Natural killer cell (primary cell): ENCODE data around the gene RIPOR2. TPM values are rescaled to one million over a fixed set of nuclear protein-coding genes. Genes with fewer than 3 reads are reported as not detected.

ENCODE experiments used
- ATAC-seq, 3 donors: fragments of 150-1000 bp in 2 of 3; fragments of 200-7000 bp in 1 of 3; cut with Tn5 transposase; 1 replicate in 1 of 3; 2 replicates in 2 of 3; pipeline ENCODE4 v1.10.0; 2021; ENCODE audit warnings: mild to moderate bottlenecking in 2 of 3, moderate library complexity in 2 of 3
- DNase-seq, 2 donors: peaks; one replicate each; pipeline versions ENCODE4 v3.0.0 to v3.0.0-alpha.2; 2013 to 2021; ENCODE audit warnings: mixed read lengths in 1 of 2
- H3K27ac ChIP-seq: one replicate; pipeline ENCODE4 v1.5.1; 2013; ENCODE audit warnings: mild to moderate bottlenecking, low read length
- H3K27me3 ChIP-seq: one replicate; pipeline ENCODE4 v1.6.1; 2013; ENCODE audit warnings: low read length; ENCODE audit not compliant: control insufficient read depth, insufficient read depth
- H3K36me3 ChIP-seq: one replicate; pipeline ENCODE4 v1.6.1; 2013; ENCODE audit warnings: low read length; ENCODE audit not compliant: control insufficient read depth, insufficient read depth
- H3K4me1 ChIP-seq: one replicate; pipeline ENCODE4 v1.6.1; 2013; ENCODE audit warnings: low read length; ENCODE audit not compliant: control insufficient read depth, insufficient read depth
- H3K4me3 ChIP-seq: one replicate; pipeline ENCODE4 v1.5.1; 2013; ENCODE audit warnings: low read length
- H3K9me3 ChIP-seq: one replicate; pipeline ENCODE4 v1.6.1; 2013; ENCODE audit warnings: low read length; ENCODE audit not compliant: control insufficient read depth, insufficient read depth
- H3K27ac Mint-ChIP-seq, 2 donors: one replicate each; pipeline ENCODE4 v1.8.0; 2022; ENCODE audit warnings: mild to moderate bottlenecking in 2 of 2, mixed read lengths in 2 of 2, moderate library complexity in 1 of 2
- H3K27me3 Mint-ChIP-seq, 2 donors: one replicate each; pipeline ENCODE4 v1.8.0; 2022; ENCODE audit warnings: low read depth in 2 of 2, mixed read lengths in 2 of 2
- H3K36me3 Mint-ChIP-seq: one replicate; pipeline ENCODE4 v1.8.0; 2022; ENCODE audit warnings: mixed read lengths
- H3K4me1 Mint-ChIP-seq, 2 donors: one replicate each; pipeline ENCODE4 v1.8.0; 2022; ENCODE audit warnings: mixed read lengths in 2 of 2
- H3K4me3 Mint-ChIP-seq: one replicate; pipeline ENCODE4 v1.8.0; 2022; ENCODE audit warnings: mild to moderate bottlenecking, moderate library complexity, mixed read lengths
- H3K9me3 Mint-ChIP-seq, 2 donors: one replicate each; pipeline ENCODE4 v1.8.0; 2022; ENCODE audit warnings: mixed read lengths in 2 of 2
- CTCF ChIP-seq: fragments of 200-600 bp; IDR thresholded peaks from one replicate; pipeline ENCODE4 v1.8.0; 2022; ENCODE audit warnings: antibody characterized with exemption
- WGBS: methylation state at CpG from one replicate; pipeline ENCODE4 v1.1.7; 2013; ENCODE audit warnings: missing lambda C conversion rate; ENCODE audit not compliant: insufficient coverage; 5-methylcytosine and 5-hydroxymethylcytosine counted together
- intact Hi-C: fragments of 100-400 bp; cut with micrococcal nuclease; formaldehyde crosslinking; loops from one replicate; pipeline ENCODE4 v1.14.2; 2022
- total RNA-seq, 4 donors: library from RNA; stranded (reverse); fragments of 120-200 nt in 1 of 4; gene quantifications; one replicate each; pipeline versions ENCODE4 v1.2.3 to v1.2.4, GENCODE V29; 2013 to 2022

RIPOR2 gene
- total RNA-seq, 3 donors from 2014 or later (not counting 1 experiment from before 2014, with no cell fraction given), result 234 to 312 (median 299) TPM

DNA sequence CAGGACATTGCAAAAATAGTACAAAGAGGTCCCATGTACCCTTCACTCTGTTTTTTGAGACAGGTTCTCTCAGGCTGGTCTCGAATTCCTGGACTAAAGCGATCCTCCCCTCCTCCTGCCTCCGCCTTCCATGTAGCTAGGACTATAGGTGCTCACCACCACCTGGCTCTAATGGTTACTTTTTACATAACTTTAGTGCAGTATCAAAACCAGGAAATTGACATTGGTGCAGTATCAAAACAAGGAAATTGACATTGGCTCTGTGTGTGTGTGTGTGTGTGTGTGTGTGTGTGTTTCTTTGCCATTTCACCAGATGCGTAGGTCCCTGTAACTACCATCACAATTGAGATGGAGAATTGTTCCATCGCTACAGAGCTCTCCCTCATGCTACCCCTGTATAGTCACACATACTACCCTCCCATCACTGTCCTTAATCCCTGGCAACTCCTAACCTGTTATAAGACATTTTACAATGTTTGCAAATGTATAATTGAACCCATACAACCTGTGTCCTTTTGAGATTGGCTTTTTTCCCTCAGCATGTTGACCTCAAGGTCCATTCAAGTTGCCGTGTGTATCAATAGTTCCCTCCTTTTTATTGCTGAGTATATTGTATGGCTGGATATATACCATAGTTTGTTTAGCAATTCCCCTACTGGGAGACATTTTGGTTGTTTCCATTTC is 28.3 kb upstream of the RIPOR2 start:
- no peaks in the 10 kb centered on the region for H3K9me3 Mint-ChIP-seq
- no peaks in the 10 kb centered on the region for H3K27me3 Mint-ChIP-seq
- H3K27ac Mint-ChIP-seq, result no peak overlapping the region
- Histone ChIP-seq H3K4me1 (peaks cover 58% of the 10 kb centered on the region), H3K36me3 (peaks cover 3% of the 10 kb centered on the region), H3K9me3 (peaks cover 4% of the 10 kb centered on the region), H3K27ac (no peak overlapping the region), H3K27me3 (no peaks in the 10 kb centered on the region), H3K4me3 (no peak overlapping the region)
- peaks cover 73 to 78% of the 10 kb centered on the region in 2 donors for H3K4me1 Mint-ChIP-seq
- DNase-seq (peak in 1 of 2 donors; percentile 23), ATAC-seq (no peak)
- H3K36me3 Mint-ChIP-seq, result no peaks in the 10 kb centered on the region
- no peak for TF ChIP-seq CTCF
- 98% methylated on average over 5 of the region's 6 CpGs for WGBS
- no peak overlapping the region for H3K4me3 Mint-ChIP-seq
- intact Hi-C loops, result loop anchor here (5.0 kb wide), 1 partner anchor 37 kb away; no protein-coding TSS in a partner anchor

DNA sequence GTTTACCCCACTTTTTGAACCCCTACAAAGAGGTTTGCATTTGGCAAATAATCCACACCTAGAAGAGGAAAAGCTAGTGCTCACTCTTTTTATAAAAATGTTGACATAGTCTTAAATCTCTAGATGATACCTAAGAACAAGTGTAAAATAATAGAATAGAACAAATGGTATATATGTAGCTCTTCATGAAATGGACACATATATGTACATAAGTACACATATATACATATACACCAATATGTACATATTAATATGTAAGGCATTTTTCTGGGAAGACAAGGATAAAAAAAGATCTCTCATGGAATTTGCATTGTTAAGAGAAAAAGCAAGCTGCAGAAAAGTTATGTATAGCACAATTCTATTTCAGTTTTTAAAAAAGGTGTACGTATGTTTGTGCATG is 27.6 kb upstream of the RIPOR2 start:
- WGBS, result 100% methylated on average over 1 of the region's 1 CpG

GRCh38 chr6:24961852-24962251 is 26.1 kb upstream of the RIPOR2 start:
- TF ChIP-seq CTCF, result no peak
- H3K27ac Mint-ChIP-seq, result peak overlapping the region; percentile 15 to 85
- Histone ChIP-seq H3K27me3 (no peaks in the 10 kb centered on the region), H3K36me3 (no peaks in the 10 kb centered on the region), H3K27ac (peak overlapping the region; percentile 20), H3K4me1 (peaks cover 42% of the 10 kb centered on the region), H3K4me3 (no peak overlapping the region), H3K9me3 (peaks cover 4% of the 10 kb centered on the region)
- DNase-seq, result no peak
- no peak for ATAC-seq
- H3K9me3 Mint-ChIP-seq, result no peaks in the 10 kb centered on the region
- intact Hi-C loops, result loop anchor here (5.0 kb wide), 1 partner anchor 35 kb away; no protein-coding TSS in a partner anchor
- WGBS, result 84% methylated on average over 4 of the region's 5 CpGs
- H3K4me1 Mint-ChIP-seq, result peaks cover 68 to 75% of the 10 kb centered on the region in 2 donors
- H3K36me3 Mint-ChIP-seq, result no peaks in the 10 kb centered on the region
- no peaks in the 10 kb centered on the region for H3K27me3 Mint-ChIP-seq
- no peak overlapping the region for H3K4me3 Mint-ChIP-seq

More for the DNA sequence above, 27.6 kb upstream of the RIPOR2 start:
- Histone ChIP-seq H3K4me3 (no peak overlapping the region), H3K27me3 (no peaks in the 10 kb centered on the region), H3K9me3 (peaks cover 4% of the 10 kb centered on the region), H3K27ac (no peak overlapping the region), H3K4me1 (peaks cover 57% of the 10 kb centered on the region), H3K36me3 (peaks cover 3% of the 10 kb centered on the region)
- Mint-ChIP-seq H3K27me3 (no peaks in the 10 kb centered on the region), H3K36me3 (no peaks in the 10 kb centered on the region), H3K4me3 (no peak overlapping the region), H3K9me3 (no peaks in the 10 kb centered on the region), H3K4me1 (peaks cover 70 to 77% of the 10 kb centered on the region in 2 donors), H3K27ac (no peak overlapping the region)
- intact Hi-C loops, result loop anchor here (5.0 kb wide), 1 partner anchor 36 kb away; no protein-coding TSS in a partner anchor
- TF ChIP-seq CTCF, result no peak
- ATAC-seq (no peak), DNase-seq (no peak)
